ENCODE measurements around the gene CCDC92.

Gene CCDC92

GRCh38 chr12:123899368-123899767 is 73.3 kb downstream of the CCDC92 start:
- Histone ChIP-seq H3K9me3 (ENCODE audit: control insufficient read depth, low read length) (no peaks in the 10 kb centered on the region), H3K27me3 (replicated peaks; ENCODE audit: control insufficient read depth, insufficient read depth, low read length) (peaks cover 17% of the 10 kb centered on the region), H3K36me3 (ENCODE audit: control insufficient read depth, insufficient read depth, low read length, severe bottlenecking) (no peaks in the 10 kb centered on the region), H3K4me1 (ENCODE audit: control insufficient read depth, insufficient read depth, low read length) (peaks cover 7% of the 10 kb centered on the region), H3K9ac (ENCODE audit: low read length) (no peak overlapping the region), H3K4me3 (ENCODE audit: low read length) (no peak overlapping the region)
- DNase-seq (ENCODE audit: low read depth): no peak

- Histone ChIP-seq H3K4me3 (ENCODE audit: low read length) (no peak overlapping the region), H3K9ac (ENCODE audit: low read length) (no peak overlapping the region), H3K36me3 (ENCODE audit: control insufficient read depth, insufficient read depth, low read length, severe bottlenecking) (no peaks in the 10 kb centered on the region), H3K27me3 (replicated peaks; ENCODE audit: control insufficient read depth, insufficient read depth, low read length) (peaks cover 15% of the 10 kb centered on the region), H3K4me1 (ENCODE audit: control insufficient read depth, insufficient read depth, low read length) (peaks cover 7% of the 10 kb centered on the region), H3K9me3 (ENCODE audit: control insufficient read depth, low read length) (no peaks in the 10 kb centered on the region)
- no peak for DNase-seq (ENCODE audit: low read depth)
Observed at GRCh38 chr12:123898673-123899072, 74.0 kb downstream of the CCDC92 start.

- no peaks in the 10 kb centered on the region for H3K9me3 ChIP-seq (ENCODE audit: control insufficient read depth, low read length)
- peak overlapping the region; percentile 63 for H3K9ac ChIP-seq (ENCODE audit: low read length)
- DNase-seq (ENCODE audit: low read depth): peak; percentile 90
- peaks cover 11% of the 10 kb centered on the region for H3K27me3 ChIP-seq (replicated peaks; ENCODE audit: control insufficient read depth, insufficient read depth, low read length)
- peaks cover 7% of the 10 kb centered on the region for H3K4me1 ChIP-seq (ENCODE audit: control insufficient read depth, insufficient read depth, low read length)
- H3K36me3 ChIP-seq (ENCODE audit: control insufficient read depth, insufficient read depth, low read length, severe bottlenecking): no peaks in the 10 kb centered on the region
- peak overlapping the region; percentile 77 for H3K4me3 ChIP-seq (ENCODE audit: low read length)
Observed at GRCh38 chr12:123897221-123897620, 75.4 kb downstream of the CCDC92 start.

GRCh38 chr12:123896767-123897166 is 75.9 kb downstream of the CCDC92 start:
- peak overlapping the region; percentile 63 for H3K9ac ChIP-seq (ENCODE audit: low read length)
- no peaks in the 10 kb centered on the region for H3K9me3 ChIP-seq (ENCODE audit: control insufficient read depth, low read length)
- peak overlapping the region; percentile 77 for H3K4me3 ChIP-seq (ENCODE audit: low read length)
- DNase-seq (ENCODE audit: low read depth): peak; percentile 97
- peaks cover 12% of the 10 kb centered on the region for H3K27me3 ChIP-seq (replicated peaks; ENCODE audit: control insufficient read depth, insufficient read depth, low read length)
- peaks cover 7% of the 10 kb centered on the region for H3K4me1 ChIP-seq (ENCODE audit: control insufficient read depth, insufficient read depth, low read length)
- no peaks in the 10 kb centered on the region for H3K36me3 ChIP-seq (ENCODE audit: control insufficient read depth, insufficient read depth, low read length, severe bottlenecking)

GRCh38 chr12:123895451-123895850 is 77.2 kb downstream of the CCDC92 start:
- DNase-seq (ENCODE audit: low read depth): no peak
- H3K4me1 ChIP-seq (ENCODE audit: control insufficient read depth, insufficient read depth, low read length): peaks cover 7% of the 10 kb centered on the region
- H3K9me3 ChIP-seq (ENCODE audit: control insufficient read depth, low read length): no peaks in the 10 kb centered on the region

GRCh38 chr12:123894823-123895345 is 77.7 kb downstream of the CCDC92 start:
- H3K36me3 ChIP-seq (ENCODE audit: control insufficient read depth, insufficient read depth, low read length, severe bottlenecking): no peaks in the 10 kb centered on the region
- H3K9ac ChIP-seq (ENCODE audit: low read length): no peak overlapping the region
- H3K27me3 ChIP-seq (replicated peaks; ENCODE audit: control insufficient read depth, insufficient read depth, low read length): peaks cover 18% of the 10 kb centered on the region
- peaks cover 7% of the 10 kb centered on the region for H3K4me1 ChIP-seq (ENCODE audit: control insufficient read depth, insufficient read depth, low read length)
- no peak overlapping the region for H3K4me3 ChIP-seq (ENCODE audit: low read length)
- H3K9me3 ChIP-seq (ENCODE audit: control insufficient read depth, low read length): no peaks in the 10 kb centered on the region
- DNase-seq (ENCODE audit: low read depth): no peak

More at GRCh38 chr12:123895451-123895850, 77.2 kb downstream of the CCDC92 start:
- no peak overlapping the region for H3K9ac ChIP-seq (ENCODE audit: low read length)
- no peaks in the 10 kb centered on the region for H3K36me3 ChIP-seq (ENCODE audit: control insufficient read depth, insufficient read depth, low read length, severe bottlenecking)
- peaks cover 17% of the 10 kb centered on the region for H3K27me3 ChIP-seq (replicated peaks; ENCODE audit: control insufficient read depth, insufficient read depth, low read length)
- H3K4me3 ChIP-seq (ENCODE audit: low read length): no peak overlapping the region

- Histone ChIP-seq H3K4me3 (ENCODE audit: low read length) (no peak overlapping the region), H3K9me3 (ENCODE audit: control insufficient read depth, low read length) (no peaks in the 10 kb centered on the region), H3K4me1 (ENCODE audit: control insufficient read depth, insufficient read depth, low read length) (peaks cover 7% of the 10 kb centered on the region), H3K27me3 (replicated peaks; ENCODE audit: control insufficient read depth, insufficient read depth, low read length) (peaks cover 27% of the 10 kb centered on the region), H3K36me3 (ENCODE audit: control insufficient read depth, insufficient read depth, low read length, severe bottlenecking) (no peaks in the 10 kb centered on the region), H3K9ac (ENCODE audit: low read length) (no peak overlapping the region)
- DNase-seq (ENCODE audit: low read depth): no peak
Observed at GRCh38 chr12:123893276-123893675, 79.4 kb downstream of the CCDC92 start.

- no peaks in the 10 kb centered on the region for H3K36me3 ChIP-seq (ENCODE audit: control insufficient read depth, insufficient read depth, low read length, severe bottlenecking)
- H3K27me3 ChIP-seq (replicated peaks; ENCODE audit: control insufficient read depth, insufficient read depth, low read length): peaks cover 27% of the 10 kb centered on the region
- H3K9ac ChIP-seq (ENCODE audit: low read length): no peak overlapping the region
- DNase-seq (ENCODE audit: low read depth): no peak
- no peak overlapping the region for H3K4me3 ChIP-seq (ENCODE audit: low read length)
- H3K9me3 ChIP-seq (ENCODE audit: control insufficient read depth, low read length): no peaks in the 10 kb centered on the region
- H3K4me1 ChIP-seq (ENCODE audit: control insufficient read depth, insufficient read depth, low read length): peaks cover 7% of the 10 kb centered on the region
Observed at GRCh38 chr12:123892853-123893252, 79.8 kb downstream of the CCDC92 start.

GRCh38 chr12:123892180-123892559 is 80.5 kb downstream of the CCDC92 start:
- H3K9me3 ChIP-seq (ENCODE audit: control insufficient read depth, low read length): no peaks in the 10 kb centered on the region
- no peaks in the 10 kb centered on the region for H3K36me3 ChIP-seq (ENCODE audit: control insufficient read depth, insufficient read depth, low read length, severe bottlenecking)
- peaks cover 7% of the 10 kb centered on the region for H3K4me1 ChIP-seq (ENCODE audit: control insufficient read depth, insufficient read depth, low read length)
- no peak overlapping the region for H3K4me3 ChIP-seq (ENCODE audit: low read length)
- no peak for DNase-seq (ENCODE audit: low read depth)
- no peak overlapping the region for H3K9ac ChIP-seq (ENCODE audit: low read length)
- H3K27me3 ChIP-seq (replicated peaks; ENCODE audit: control insufficient read depth, insufficient read depth, low read length): peaks cover 31% of the 10 kb centered on the region

- Histone ChIP-seq H3K27me3 (replicated peaks; ENCODE audit: control insufficient read depth, insufficient read depth, low read length) (peaks cover 36% of the 10 kb centered on the region), H3K9ac (ENCODE audit: low read length) (no peak overlapping the region), H3K4me1 (ENCODE audit: control insufficient read depth, insufficient read depth, low read length) (peaks cover 6% of the 10 kb centered on the region), H3K9me3 (ENCODE audit: control insufficient read depth, low read length) (no peaks in the 10 kb centered on the region), H3K36me3 (ENCODE audit: control insufficient read depth, insufficient read depth, low read length, severe bottlenecking) (no peaks in the 10 kb centered on the region), H3K4me3 (ENCODE audit: low read length) (no peak overlapping the region)
- DNase-seq (ENCODE audit: low read depth): no peak
Observed at GRCh38 chr12:123891516-123892179, 81.0 kb downstream of the CCDC92 start.

GRCh38 chr12:123891011-123891410 is 81.6 kb downstream of the CCDC92 start:
- Histone ChIP-seq H3K4me3 (ENCODE audit: low read length) (no peak overlapping the region), H3K36me3 (ENCODE audit: control insufficient read depth, insufficient read depth, low read length, severe bottlenecking) (no peaks in the 10 kb centered on the region), H3K4me1 (ENCODE audit: control insufficient read depth, insufficient read depth, low read length) (no peaks in the 10 kb centered on the region), H3K27me3 (replicated peaks; ENCODE audit: control insufficient read depth, insufficient read depth, low read length) (peaks cover 42% of the 10 kb centered on the region), H3K9me3 (ENCODE audit: control insufficient read depth, low read length) (no peaks in the 10 kb centered on the region), H3K9ac (ENCODE audit: low read length) (no peak overlapping the region)
- DNase-seq (ENCODE audit: low read depth): no peak

- no peak overlapping the region for H3K4me3 ChIP-seq (ENCODE audit: low read length)
- no peak for DNase-seq (ENCODE audit: low read depth)
- no peaks in the 10 kb centered on the region for H3K4me1 ChIP-seq (ENCODE audit: control insufficient read depth, insufficient read depth, low read length)
- H3K9ac ChIP-seq (ENCODE audit: low read length): no peak overlapping the region
- H3K9me3 ChIP-seq (ENCODE audit: control insufficient read depth, low read length): no peaks in the 10 kb centered on the region
- no peaks in the 10 kb centered on the region for H3K36me3 ChIP-seq (ENCODE audit: control insufficient read depth, insufficient read depth, low read length, severe bottlenecking)
- H3K27me3 ChIP-seq (replicated peaks; ENCODE audit: control insufficient read depth, insufficient read depth, low read length): peaks cover 43% of the 10 kb centered on the region
Observed at GRCh38 chr12:123890536-123890902, 82.1 kb downstream of the CCDC92 start.
